T-helper 2 cell treated with Interferon-gamma antibody and Interleukin-4, amounts not matched to agents 5 μg/mL and 100 μg/mL, for 36 hours (primary cell): Measurements from ENCODE around the gene SLC16A6.

Source experiments
- DNase-seq: peaks from one replicate; pipeline ENCODE4 v3.0.0; 2021; ENCODE audit warnings: low spot score
- H3K27ac Mint-ChIP-seq: one replicate; pipeline ENCODE4 v1.8.0; 2021; ENCODE audit warnings: mild to moderate bottlenecking, mixed read lengths
- H3K27me3 Mint-ChIP-seq: one replicate; pipeline ENCODE4 v1.8.0; 2021; ENCODE audit warnings: low read depth, mixed read lengths
- H3K36me3 Mint-ChIP-seq: one replicate; pipeline ENCODE4 v1.8.0; 2021; ENCODE audit warnings: low read depth, mixed read lengths
- H3K4me1 Mint-ChIP-seq: one replicate; pipeline ENCODE4 v1.8.0; 2021; ENCODE audit warnings: low read depth, mixed read lengths
- H3K4me3 Mint-ChIP-seq: one replicate; pipeline ENCODE4 v1.8.0; 2022; ENCODE audit warnings: mild to moderate bottlenecking, moderate library complexity, mixed read lengths
- H3K9me3 Mint-ChIP-seq: one replicate; pipeline ENCODE4 v1.8.0; 2021; ENCODE audit warnings: mixed read lengths

SLC16A6 gene

DNA sequence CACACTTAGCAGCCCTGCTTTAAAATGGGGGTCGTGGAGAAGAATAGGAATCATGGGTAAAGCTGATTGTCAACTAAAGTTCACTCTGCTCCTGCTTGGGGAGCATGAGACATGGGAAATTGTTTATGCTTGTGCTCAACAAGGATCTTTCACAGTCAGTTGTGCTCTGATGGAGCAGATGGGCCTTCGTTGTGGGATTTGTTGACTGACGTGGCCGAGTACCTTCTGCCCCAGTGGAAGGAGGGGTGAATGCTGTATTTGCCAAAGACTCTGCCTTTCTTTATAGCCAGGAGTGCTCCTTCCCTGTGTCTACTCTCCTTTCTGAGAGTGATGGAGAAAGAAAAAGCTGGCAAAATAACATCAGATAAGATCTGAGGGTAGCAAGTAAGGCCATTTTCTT, 11.7 kb upstream of the SLC16A6 start:
- Mint-ChIP-seq H3K4me1 (peaks cover 36% of the 10 kb centered on the region), H3K4me3 (no peak overlapping the region), H3K9me3 (no peaks in the 10 kb centered on the region), H3K36me3 (peaks cover 6% of the 10 kb centered on the region), H3K27me3 (no peaks in the 10 kb centered on the region), H3K27ac (no peak overlapping the region)
- DNase-seq, result no peak

DNA sequence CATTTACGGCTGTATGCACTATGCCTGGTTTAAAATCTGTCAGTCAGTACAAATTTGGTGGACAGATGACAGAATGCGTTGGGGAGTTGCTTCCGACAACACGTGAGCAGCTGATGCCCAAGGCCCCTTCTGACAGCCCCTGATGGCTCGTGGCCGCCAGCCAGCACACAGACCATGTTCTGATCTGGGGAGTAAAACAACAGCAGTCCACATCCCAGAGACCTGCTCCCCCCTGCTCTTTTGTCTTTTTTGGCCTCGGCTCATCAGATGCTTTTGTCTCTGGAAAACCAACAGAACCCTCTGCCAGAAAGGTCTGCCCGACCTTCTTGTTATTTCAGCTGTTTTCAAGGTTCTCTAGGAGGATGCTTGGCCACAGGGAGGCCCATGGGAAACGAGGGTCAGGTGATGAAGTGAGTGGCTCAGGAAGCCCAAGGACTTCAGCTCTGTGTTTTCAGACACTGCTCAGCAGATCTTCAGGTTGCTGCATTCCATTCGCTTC, 11.2 kb upstream of the SLC16A6 start:
- no peaks in the 10 kb centered on the region for H3K27me3 Mint-ChIP-seq
- no peak for DNase-seq
- H3K9me3 Mint-ChIP-seq, result no peaks in the 10 kb centered on the region
- peaks cover 3% of the 10 kb centered on the region for H3K36me3 Mint-ChIP-seq
- no peak overlapping the region for H3K27ac Mint-ChIP-seq
- H3K4me1 Mint-ChIP-seq, result peaks cover 35% of the 10 kb centered on the region
- no peak overlapping the region for H3K4me3 Mint-ChIP-seq

- H3K4me3 Mint-ChIP-seq, result no peak overlapping the region
Observed at GRCh38 chr17:68301438-68301959, 10.6 kb upstream of the SLC16A6 start.

DNA sequence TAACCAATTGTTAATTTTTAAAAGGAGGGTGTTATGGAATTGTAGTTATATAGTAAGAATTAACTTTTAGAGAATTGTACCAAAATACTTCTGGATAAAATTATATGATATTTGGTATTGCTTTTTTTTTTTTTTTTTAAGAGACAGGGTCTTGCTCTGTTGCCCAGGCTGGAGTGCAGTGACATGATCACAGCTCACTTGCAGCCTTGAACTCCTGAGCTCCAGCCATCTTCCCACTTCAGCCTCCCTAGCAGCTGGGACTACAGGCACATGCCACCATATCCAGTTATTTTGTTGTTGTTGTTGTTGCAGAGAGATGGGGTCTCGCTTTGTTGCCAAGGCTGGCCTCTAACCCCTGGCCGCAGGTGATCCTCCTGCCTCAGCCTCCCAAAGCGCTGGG, 8.9 kb upstream of the SLC16A6 start:
- no peak overlapping the region for H3K27ac Mint-ChIP-seq

More at GRCh38 chr17:68301438-68301959, 10.6 kb upstream of the SLC16A6 start:
- H3K36me3 Mint-ChIP-seq, result peaks cover 3% of the 10 kb centered on the region
- no peaks in the 10 kb centered on the region for H3K27me3 Mint-ChIP-seq
- H3K9me3 Mint-ChIP-seq, result no peaks in the 10 kb centered on the region
- DNase-seq, result no peak
- peaks cover 38% of the 10 kb centered on the region for H3K4me1 Mint-ChIP-seq
- no peak overlapping the region for H3K27ac Mint-ChIP-seq

GRCh38 chr17:68298601-68299000, 7.7 kb upstream of the SLC16A6 start:
- no peak for DNase-seq
- H3K27ac Mint-ChIP-seq, result peak overlapping the region; percentile 36
- peaks cover 3% of the 10 kb centered on the region for H3K27me3 Mint-ChIP-seq
- peaks cover 5% of the 10 kb centered on the region for H3K36me3 Mint-ChIP-seq
- no peaks in the 10 kb centered on the region for H3K9me3 Mint-ChIP-seq
- H3K4me1 Mint-ChIP-seq, result peaks cover 54% of the 10 kb centered on the region
- H3K4me3 Mint-ChIP-seq, result no peak overlapping the region

More for the DNA sequence above, 8.9 kb upstream of the SLC16A6 start:
- peaks cover 44% of the 10 kb centered on the region for H3K4me1 Mint-ChIP-seq
- no peaks in the 10 kb centered on the region for H3K9me3 Mint-ChIP-seq
- peaks cover 5% of the 10 kb centered on the region for H3K36me3 Mint-ChIP-seq
- H3K27me3 Mint-ChIP-seq, result peaks cover 2% of the 10 kb centered on the region
- DNase-seq, result no peak
- no peak overlapping the region for H3K4me3 Mint-ChIP-seq

GRCh38 chr17:68297195-68297594, 6.3 kb upstream of the SLC16A6 start:
- peaks cover 59% of the 10 kb centered on the region for H3K4me1 Mint-ChIP-seq
- peaks cover 3% of the 10 kb centered on the region for H3K27me3 Mint-ChIP-seq
- DNase-seq, result no peak

DNA sequence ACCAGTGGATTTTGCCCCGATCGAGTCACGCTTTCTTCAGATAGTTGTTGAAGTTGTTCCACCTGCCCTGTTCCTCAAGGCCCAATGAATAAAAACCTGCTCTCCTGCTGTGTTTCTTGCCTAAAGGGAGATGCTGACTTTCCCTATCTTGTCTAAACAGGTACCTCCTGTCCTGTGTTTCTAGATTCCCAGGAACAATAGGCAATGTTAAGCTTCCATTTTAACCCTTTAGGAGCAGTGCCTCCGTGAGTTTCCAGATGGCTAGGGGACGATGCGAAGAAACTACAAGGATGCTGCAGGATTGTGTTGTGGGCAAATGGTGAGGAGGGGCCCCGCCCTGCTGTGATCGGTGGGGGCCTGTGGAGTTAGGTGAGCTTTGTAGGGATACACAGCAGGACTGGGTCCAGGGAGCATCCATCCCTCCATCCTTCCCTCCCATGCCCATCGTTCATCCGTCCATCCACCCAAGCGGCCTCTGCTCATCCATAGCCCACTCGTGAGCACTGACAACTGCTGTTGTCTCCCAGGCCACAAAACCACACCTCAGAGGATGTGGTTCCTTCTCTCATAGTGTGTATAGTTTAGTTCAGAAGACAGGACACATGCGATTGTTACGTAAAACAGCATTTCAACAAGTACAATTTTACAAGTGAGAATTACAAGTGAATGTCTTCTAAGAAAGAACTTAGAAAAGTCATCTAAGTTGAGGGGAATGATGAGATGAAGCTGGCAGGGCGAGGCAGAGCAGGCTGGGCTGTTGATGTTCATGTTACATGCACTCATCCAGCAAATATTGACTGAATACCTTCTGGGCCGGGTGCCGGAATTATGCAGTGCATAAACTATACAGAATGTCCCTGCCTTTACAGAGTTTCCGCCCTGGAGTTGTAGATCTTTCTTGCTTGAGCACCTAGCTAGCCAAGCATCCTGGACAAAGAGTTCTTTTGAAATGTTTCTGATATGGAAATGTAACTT, 5.6 kb upstream of the SLC16A6 start:
- Mint-ChIP-seq H3K4me1 (peaks cover 56% of the 10 kb centered on the region), H3K27ac (peak overlapping the region; percentile 92), H3K36me3 (peaks cover 5% of the 10 kb centered on the region), H3K4me3 (peak overlapping the region; percentile 72), H3K27me3 (peaks cover 3% of the 10 kb centered on the region), H3K9me3 (no peaks in the 10 kb centered on the region)
- DNase-seq, result peak; percentile 57

More at GRCh38 chr17:68297195-68297594, 6.3 kb upstream of the SLC16A6 start:
- Mint-ChIP-seq H3K9me3 (no peaks in the 10 kb centered on the region), H3K4me3 (peak overlapping the region; percentile 72), H3K27ac (peak overlapping the region; percentile 92), H3K36me3 (peaks cover 5% of the 10 kb centered on the region)

- H3K9me3 Mint-ChIP-seq, result no peaks in the 10 kb centered on the region
- DNase-seq, result no peak
- peak overlapping the region; percentile 32 for H3K4me3 Mint-ChIP-seq
- H3K36me3 Mint-ChIP-seq, result peaks cover 8% of the 10 kb centered on the region
- peaks cover 59% of the 10 kb centered on the region for H3K4me1 Mint-ChIP-seq
- H3K27ac Mint-ChIP-seq, result peak overlapping the region; percentile 72
- peaks cover 3% of the 10 kb centered on the region for H3K27me3 Mint-ChIP-seq
Observed at GRCh38 chr17:68295086-68295485, 4.2 kb upstream of the SLC16A6 start.

GRCh38 chr17:68294617-68295016, 3.7 kb upstream of the SLC16A6 start:
- H3K9me3 Mint-ChIP-seq, result no peaks in the 10 kb centered on the region
- H3K27ac Mint-ChIP-seq, result peak overlapping the region; percentile 72
- H3K27me3 Mint-ChIP-seq, result peaks cover 3% of the 10 kb centered on the region
- H3K4me1 Mint-ChIP-seq, result peaks cover 64% of the 10 kb centered on the region
- H3K36me3 Mint-ChIP-seq, result peaks cover 8% of the 10 kb centered on the region
- DNase-seq, result no peak
- peak overlapping the region; percentile 32 for H3K4me3 Mint-ChIP-seq

- H3K4me3 Mint-ChIP-seq, result no peak overlapping the region
- no peaks in the 10 kb centered on the region for H3K9me3 Mint-ChIP-seq
- peaks cover 5% of the 10 kb centered on the region for H3K36me3 Mint-ChIP-seq
- H3K27ac Mint-ChIP-seq, result no peak overlapping the region
- peaks cover 63% of the 10 kb centered on the region for H3K4me1 Mint-ChIP-seq
- H3K27me3 Mint-ChIP-seq, result peaks cover 3% of the 10 kb centered on the region
- DNase-seq, result no peak
Observed at GRCh38 chr17:68294196-68294555, 3.2 kb upstream of the SLC16A6 start.

DNA sequence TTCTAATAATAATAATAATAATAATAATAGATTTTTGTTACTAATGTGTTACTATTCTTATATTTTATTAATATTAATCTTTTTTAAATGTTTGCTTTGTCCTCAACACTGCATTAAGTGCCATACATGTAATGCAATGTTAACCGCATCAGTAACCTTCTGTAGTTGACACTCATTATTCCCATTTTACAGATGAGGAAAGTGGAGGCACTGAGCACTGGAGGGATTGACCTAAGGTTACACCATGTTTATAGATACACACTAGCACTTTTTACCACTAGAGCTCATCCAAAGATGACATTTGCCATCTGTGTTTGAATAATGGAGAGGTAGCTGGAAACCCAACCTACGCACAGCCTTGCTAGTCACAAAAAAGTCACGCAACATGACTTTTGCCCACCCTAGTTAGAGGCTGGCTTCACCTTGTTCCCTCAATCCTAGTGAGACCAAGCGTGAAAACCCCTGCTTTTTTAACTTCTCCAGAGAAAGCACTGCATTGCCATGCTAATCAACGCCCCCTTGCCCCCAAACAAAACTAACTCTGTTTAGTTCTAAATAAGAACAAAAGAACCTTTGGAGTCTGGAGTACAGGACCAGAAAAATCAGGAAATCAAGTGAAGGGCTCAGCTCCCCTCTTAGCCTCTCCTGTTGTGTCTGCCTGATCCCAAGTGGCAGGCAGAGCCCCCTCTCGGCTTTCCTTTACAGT, 2.7 kb upstream of the SLC16A6 start:
- Mint-ChIP-seq H3K36me3 (peaks cover 7% of the 10 kb centered on the region), H3K4me3 (no peak overlapping the region), H3K27ac (no peak overlapping the region), H3K9me3 (no peaks in the 10 kb centered on the region), H3K4me1 (peaks cover 65% of the 10 kb centered on the region), H3K27me3 (peaks cover 3% of the 10 kb centered on the region)
- no peak for DNase-seq

- peaks cover 10% of the 10 kb centered on the region for H3K36me3 Mint-ChIP-seq
- no peaks in the 10 kb centered on the region for H3K9me3 Mint-ChIP-seq
- no peak for DNase-seq
- H3K4me3 Mint-ChIP-seq, result peak overlapping the region; percentile 88
- peaks cover 3% of the 10 kb centered on the region for H3K27me3 Mint-ChIP-seq
- H3K27ac Mint-ChIP-seq, result peak overlapping the region; percentile 89
- H3K4me1 Mint-ChIP-seq, result peaks cover 66% of the 10 kb centered on the region
Observed at GRCh38 chr17:68292689-68293040, 1.7 kb upstream of the SLC16A6 start.

GRCh38 chr17:68291836-68292688, 1.1 kb upstream of the SLC16A6 start:
- peak overlapping the region; percentile 88 for H3K4me3 Mint-ChIP-seq
- no peaks in the 10 kb centered on the region for H3K9me3 Mint-ChIP-seq
- H3K27ac Mint-ChIP-seq, result peak overlapping the region; percentile 89
- DNase-seq, result peak; percentile 87
- peaks cover 10% of the 10 kb centered on the region for H3K36me3 Mint-ChIP-seq
- peaks cover 3% of the 10 kb centered on the region for H3K27me3 Mint-ChIP-seq
- peaks cover 62% of the 10 kb centered on the region for H3K4me1 Mint-ChIP-seq
